ENCODE data around the gene SDK2.

SDK2 gene

GRCh38 chr17:73446617-73447016, 197.6 kb downstream of the SDK2 start:
- no peak overlapping the region for H3K4me3 ChIP-seq (ENCODE audit: low read length)
- no peak overlapping the region for H3K27ac ChIP-seq (ENCODE audit: low read length)
- H3K36me3 ChIP-seq (ENCODE audit: insufficient read depth, low read depth, low read length): no peaks in the 10 kb centered on the region
- H3K4me1 ChIP-seq (ENCODE audit: insufficient read depth, low read length): no peaks in the 10 kb centered on the region
- H3K9me3 ChIP-seq (ENCODE audit: insufficient read depth, low read depth, low read length): no peaks in the 10 kb centered on the region
- H3K9ac ChIP-seq (ENCODE audit: low read depth, low read length): no peak overlapping the region
- no peaks in the 10 kb centered on the region for H3K27me3 ChIP-seq (ENCODE audit: insufficient read depth, low read length)

- H3K4me1 ChIP-seq (ENCODE audit: insufficient read depth, low read length): no peaks in the 10 kb centered on the region
Measured at GRCh38 chr17:73445466-73445865, 198.8 kb downstream of the SDK2 start.

GRCh38 chr17:73444021-73444420, 200.2 kb downstream of the SDK2 start:
- no peaks in the 10 kb centered on the region for H3K4me1 ChIP-seq (ENCODE audit: insufficient read depth, low read length)
- H3K27me3 ChIP-seq (ENCODE audit: insufficient read depth, low read length): no peaks in the 10 kb centered on the region
- no peaks in the 10 kb centered on the region for H3K36me3 ChIP-seq (ENCODE audit: insufficient read depth, low read depth, low read length)
- H3K9me3 ChIP-seq (ENCODE audit: insufficient read depth, low read depth, low read length): no peaks in the 10 kb centered on the region
- no peak overlapping the region for H3K4me3 ChIP-seq (ENCODE audit: low read length)
- no peak overlapping the region for H3K27ac ChIP-seq (ENCODE audit: low read length)
- no peak overlapping the region for H3K9ac ChIP-seq (ENCODE audit: low read depth, low read length)

More at GRCh38 chr17:73445466-73445865, 198.8 kb downstream of the SDK2 start:
- no peak overlapping the region for H3K9ac ChIP-seq (ENCODE audit: low read depth, low read length)
- H3K9me3 ChIP-seq (ENCODE audit: insufficient read depth, low read depth, low read length): no peaks in the 10 kb centered on the region
- H3K27ac ChIP-seq (ENCODE audit: low read length): no peak overlapping the region
- H3K4me3 ChIP-seq (ENCODE audit: low read length): no peak overlapping the region
- H3K27me3 ChIP-seq (ENCODE audit: insufficient read depth, low read length): no peaks in the 10 kb centered on the region
- no peaks in the 10 kb centered on the region for H3K36me3 ChIP-seq (ENCODE audit: insufficient read depth, low read depth, low read length)

- Histone ChIP-seq H3K27ac (ENCODE audit: low read length) (no peak overlapping the region), H3K27me3 (ENCODE audit: insufficient read depth, low read length) (no peaks in the 10 kb centered on the region), H3K4me1 (ENCODE audit: insufficient read depth, low read length) (no peaks in the 10 kb centered on the region), H3K36me3 (ENCODE audit: insufficient read depth, low read depth, low read length) (no peaks in the 10 kb centered on the region), H3K9me3 (ENCODE audit: insufficient read depth, low read depth, low read length) (no peaks in the 10 kb centered on the region), H3K9ac (ENCODE audit: low read depth, low read length) (no peak overlapping the region), H3K4me3 (ENCODE audit: low read length) (no peak overlapping the region)
Measured at GRCh38 chr17:73439597-73439996, 204.6 kb downstream of the SDK2 start.

- Histone ChIP-seq H3K27ac (ENCODE audit: low read length) (no peak overlapping the region), H3K4me1 (ENCODE audit: insufficient read depth, low read length) (no peaks in the 10 kb centered on the region), H3K4me3 (ENCODE audit: low read length) (no peak overlapping the region), H3K36me3 (ENCODE audit: insufficient read depth, low read depth, low read length) (no peaks in the 10 kb centered on the region), H3K9ac (ENCODE audit: low read depth, low read length) (no peak overlapping the region), H3K27me3 (ENCODE audit: insufficient read depth, low read length) (no peaks in the 10 kb centered on the region), H3K9me3 (ENCODE audit: insufficient read depth, low read depth, low read length) (no peaks in the 10 kb centered on the region)
Measured at GRCh38 chr17:73437826-73438225, 206.4 kb downstream of the SDK2 start.

- Histone ChIP-seq H3K4me1 (ENCODE audit: insufficient read depth, low read length) (no peaks in the 10 kb centered on the region), H3K27ac (ENCODE audit: low read length) (no peak overlapping the region), H3K9ac (ENCODE audit: low read depth, low read length) (no peak overlapping the region), H3K4me3 (ENCODE audit: low read length) (no peak overlapping the region), H3K9me3 (ENCODE audit: insufficient read depth, low read depth, low read length) (no peaks in the 10 kb centered on the region), H3K27me3 (ENCODE audit: insufficient read depth, low read length) (no peaks in the 10 kb centered on the region), H3K36me3 (ENCODE audit: insufficient read depth, low read depth, low read length) (no peaks in the 10 kb centered on the region)
Measured at GRCh38 chr17:73436954-73437353, 207.3 kb downstream of the SDK2 start.

GRCh38 chr17:73435412-73435811, 208.8 kb downstream of the SDK2 start:
- Histone ChIP-seq H3K36me3 (ENCODE audit: insufficient read depth, low read depth, low read length) (no peaks in the 10 kb centered on the region), H3K9ac (ENCODE audit: low read depth, low read length) (no peak overlapping the region), H3K27ac (ENCODE audit: low read length) (no peak overlapping the region), H3K9me3 (ENCODE audit: insufficient read depth, low read depth, low read length) (no peaks in the 10 kb centered on the region), H3K4me1 (ENCODE audit: insufficient read depth, low read length) (no peaks in the 10 kb centered on the region), H3K27me3 (ENCODE audit: insufficient read depth, low read length) (no peaks in the 10 kb centered on the region), H3K4me3 (ENCODE audit: low read length) (no peak overlapping the region)

- no peak overlapping the region for H3K4me3 ChIP-seq (ENCODE audit: low read length)
- no peaks in the 10 kb centered on the region for H3K27me3 ChIP-seq (ENCODE audit: insufficient read depth, low read length)
- no peak overlapping the region for H3K9ac ChIP-seq (ENCODE audit: low read depth, low read length)
- no peak overlapping the region for H3K27ac ChIP-seq (ENCODE audit: low read length)
- H3K9me3 ChIP-seq (ENCODE audit: insufficient read depth, low read depth, low read length): no peaks in the 10 kb centered on the region
- peaks cover 7% of the 10 kb centered on the region; the same call in 1 of the 2 replicates for H3K4me1 ChIP-seq (ENCODE audit: insufficient read depth, low read length)
- no peaks in the 10 kb centered on the region for H3K36me3 ChIP-seq (ENCODE audit: insufficient read depth, low read depth, low read length)
Measured at GRCh38 chr17:73434154-73434553, 210.1 kb downstream of the SDK2 start.

- H3K9me3 ChIP-seq (ENCODE audit: insufficient read depth, low read depth, low read length): no peaks in the 10 kb centered on the region
- no peak overlapping the region for H3K27ac ChIP-seq (ENCODE audit: low read length)
- no peak overlapping the region for H3K9ac ChIP-seq (ENCODE audit: low read depth, low read length)
- H3K36me3 ChIP-seq (ENCODE audit: insufficient read depth, low read depth, low read length): no peaks in the 10 kb centered on the region
- H3K4me3 ChIP-seq (ENCODE audit: low read length): no peak overlapping the region
- peaks cover 7% of the 10 kb centered on the region; the same call in 1 of the 2 replicates for H3K4me1 ChIP-seq (ENCODE audit: insufficient read depth, low read length)
- H3K27me3 ChIP-seq (ENCODE audit: insufficient read depth, low read length): no peaks in the 10 kb centered on the region
Measured at GRCh38 chr17:73433501-73433900, 210.7 kb downstream of the SDK2 start.

GRCh38 chr17:73432624-73433190, 211.5 kb downstream of the SDK2 start:
- Histone ChIP-seq H3K4me1 (ENCODE audit: insufficient read depth, low read length) (peaks cover 7% of the 10 kb centered on the region; the same call in 1 of the 2 replicates), H3K27ac (ENCODE audit: low read length) (no peak overlapping the region), H3K27me3 (ENCODE audit: insufficient read depth, low read length) (no peaks in the 10 kb centered on the region), H3K9ac (ENCODE audit: low read depth, low read length) (no peak overlapping the region), H3K9me3 (ENCODE audit: insufficient read depth, low read depth, low read length) (no peaks in the 10 kb centered on the region), H3K4me3 (ENCODE audit: low read length) (no peak overlapping the region), H3K36me3 (ENCODE audit: insufficient read depth, low read depth, low read length) (no peaks in the 10 kb centered on the region)

GRCh38 chr17:73431401-73432205, 212.6 kb downstream of the SDK2 start:
- Histone ChIP-seq H3K9me3 (ENCODE audit: insufficient read depth, low read depth, low read length) (no peaks in the 10 kb centered on the region), H3K27me3 (ENCODE audit: insufficient read depth, low read length) (no peaks in the 10 kb centered on the region), H3K36me3 (ENCODE audit: insufficient read depth, low read depth, low read length) (no peaks in the 10 kb centered on the region), H3K4me3 (ENCODE audit: low read length) (no peak overlapping the region), H3K4me1 (ENCODE audit: insufficient read depth, low read length) (peaks cover 7% of the 10 kb centered on the region; the same call in 1 of the 2 replicates), H3K27ac (ENCODE audit: low read length) (no peak overlapping the region), H3K9ac (ENCODE audit: low read depth, low read length) (no peak overlapping the region)

GRCh38 chr17:73430848-73431247, 213.4 kb downstream of the SDK2 start:
- H3K4me3 ChIP-seq (ENCODE audit: low read length): no peak overlapping the region
- no peaks in the 10 kb centered on the region for H3K36me3 ChIP-seq (ENCODE audit: insufficient read depth, low read depth, low read length)
- no peak overlapping the region for H3K9ac ChIP-seq (ENCODE audit: low read depth, low read length)
- peaks cover 7% of the 10 kb centered on the region; the same call in 1 of the 2 replicates for H3K4me1 ChIP-seq (ENCODE audit: insufficient read depth, low read length)
- no peaks in the 10 kb centered on the region for H3K27me3 ChIP-seq (ENCODE audit: insufficient read depth, low read length)
- H3K9me3 ChIP-seq (ENCODE audit: insufficient read depth, low read depth, low read length): no peaks in the 10 kb centered on the region
- no peak overlapping the region for H3K27ac ChIP-seq (ENCODE audit: low read length)
